RPMI7951 (cell line): Measurements from ENCODE around the gene RAP1GAP. TPM values are rescaled to one million over a fixed set of nuclear protein-coding genes. Genes with fewer than 3 reads are reported as not detected.

Experiments used
- DNase-seq: peaks from one replicate; pipeline ENCODE4 v3.0.0-alpha.2; 2012; ENCODE audit warnings: low read depth
- total RNA-seq: library from RNA; depleted of rRNA; stranded (reverse); fragments of >200 nt; shearing (Covaris generic); gene quantifications from 2 replicates; pipeline ENCODE4 v1.2.3, GENCODE V29; 2014

RAP1GAP gene
- total RNA-seq, 1 experiment from 2014 or later = 0.96 TPM

GRCh38 chr1:21592086-21592865 lies 76.9 kb downstream of the RAP1GAP start:
- no peak for DNase-seq

DNA sequence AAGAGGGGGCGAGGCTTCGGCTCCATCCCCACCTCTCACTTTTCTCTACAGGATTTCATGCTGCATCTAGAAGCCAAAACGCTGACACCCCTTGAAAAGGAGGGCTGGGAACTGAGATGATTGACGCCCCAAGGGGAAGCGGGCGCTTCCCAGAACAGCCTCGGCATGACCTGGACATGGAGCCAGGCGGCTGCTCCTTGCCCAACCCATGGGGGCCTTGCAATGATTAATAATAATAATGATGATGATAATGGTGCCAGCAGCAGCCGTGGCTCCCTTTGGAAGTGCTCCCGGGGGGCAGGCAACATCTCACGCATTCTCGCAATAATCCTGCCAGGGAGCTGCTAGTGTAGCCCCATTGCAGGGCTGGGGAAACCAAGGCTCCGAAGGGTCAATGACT lies 78.2 kb downstream of the RAP1GAP start:
- DNase-seq = no peak

- peak; percentile 40 for DNase-seq
Observed at GRCh38 chr1:21590126-21590880, 78.9 kb downstream of the RAP1GAP start.

DNA sequence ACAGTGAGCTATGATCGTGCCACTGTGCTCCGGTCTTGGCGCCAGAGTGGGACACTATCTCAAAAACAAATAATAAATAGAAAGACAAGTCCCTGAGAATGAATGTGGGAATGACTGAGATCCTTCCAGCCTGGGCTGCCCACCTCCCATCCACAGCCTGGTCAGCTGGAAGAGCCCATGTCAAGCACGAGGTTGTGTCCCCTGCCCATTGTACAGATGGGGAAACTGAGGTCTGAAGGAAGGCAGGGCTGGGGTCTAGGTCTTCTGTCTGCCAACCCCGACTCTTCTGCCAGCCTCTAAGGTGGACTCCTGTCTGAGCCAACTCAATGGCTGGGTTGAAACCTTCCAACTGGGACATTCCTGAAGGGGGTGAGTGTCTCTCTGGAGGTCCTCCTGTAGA lies 79.5 kb downstream of the RAP1GAP start:
- no peak for DNase-seq

DNA sequence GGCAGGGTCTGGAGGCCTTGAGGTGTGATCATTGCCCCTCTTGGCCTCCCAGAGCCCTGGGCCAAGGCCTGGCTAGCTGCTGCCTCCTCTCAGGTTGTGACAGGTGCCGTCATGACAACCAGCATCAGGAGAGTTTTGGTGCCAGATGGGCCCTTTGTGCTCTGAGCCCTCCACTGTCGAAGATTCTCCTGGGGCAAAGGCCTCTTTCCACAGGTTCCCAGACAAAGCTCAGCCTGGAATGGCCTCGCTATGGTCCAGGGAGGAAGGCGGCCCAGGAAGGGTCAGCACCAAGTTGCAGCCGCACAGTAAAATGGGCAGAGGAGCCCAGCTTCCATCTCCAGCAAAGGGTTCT lies 81.6 kb downstream of the RAP1GAP start:
- no peak for DNase-seq

GRCh38 chr1:21586846-21587601 lies 82.1 kb downstream of the RAP1GAP start:
- peak; percentile 98 for DNase-seq

GRCh38 chr1:21586222-21586621 lies 82.9 kb downstream of the RAP1GAP start:
- DNase-seq = no peak

DNA sequence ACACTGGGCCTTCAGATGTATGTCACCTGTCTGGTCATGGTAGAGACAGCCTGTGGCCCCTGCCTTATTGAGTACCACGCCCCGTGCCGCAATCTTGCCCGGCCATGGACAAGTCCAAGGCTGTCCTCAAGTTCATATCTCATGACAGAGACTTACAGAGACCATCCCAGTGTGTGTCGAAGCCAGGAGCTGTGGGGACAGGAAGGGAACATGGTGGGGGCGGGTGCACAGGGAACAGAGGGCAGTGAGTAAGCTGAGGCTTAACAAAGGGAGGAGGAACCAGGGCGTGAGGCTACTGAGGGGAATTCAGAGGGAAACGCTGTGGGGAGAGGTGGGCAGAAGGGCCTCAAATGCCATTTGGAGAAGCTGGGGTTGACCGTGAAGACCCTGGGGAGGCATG lies 84.1 kb downstream of the RAP1GAP start:
- no peak for DNase-seq

DNA sequence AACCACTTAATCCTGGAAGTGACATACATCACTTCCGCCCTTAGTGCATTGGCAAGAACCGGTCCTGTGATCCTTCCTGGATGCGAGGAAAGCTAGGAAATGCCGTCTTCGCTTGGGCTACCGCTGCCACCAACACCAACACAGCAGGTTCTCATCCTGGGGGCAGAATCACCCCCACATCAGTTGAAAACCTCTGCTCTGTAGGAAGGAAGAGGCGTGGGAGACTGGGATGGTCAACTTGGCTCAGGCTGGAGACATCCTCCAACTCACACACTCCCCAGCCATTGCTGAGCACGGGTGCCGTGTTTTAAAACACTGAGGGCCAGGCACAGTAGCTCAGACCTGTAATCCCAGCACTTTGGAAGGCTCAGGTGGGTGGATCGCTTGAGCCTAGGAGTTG lies 85.1 kb downstream of the RAP1GAP start:
- DNase-seq = no peak

DNA sequence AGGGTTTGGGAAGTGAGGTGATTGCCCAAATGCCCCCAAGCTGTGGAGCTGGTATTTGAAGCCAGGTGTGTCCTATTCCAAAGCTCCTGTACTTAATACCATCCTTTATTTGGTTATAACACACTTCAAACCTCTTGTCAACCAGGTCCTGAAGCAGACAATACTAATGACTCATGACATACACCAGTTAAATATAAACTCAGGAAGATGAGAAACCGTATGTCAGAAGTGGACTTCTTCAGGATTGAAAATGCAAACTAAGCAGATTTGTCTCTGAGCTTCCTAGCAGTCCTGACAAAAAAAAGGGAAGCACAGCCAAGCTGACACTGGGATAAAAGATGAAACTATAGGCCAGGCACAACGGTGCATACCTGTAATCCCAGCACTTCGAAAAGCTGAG lies 89.4 kb downstream of the RAP1GAP start:
- DNase-seq = peak; percentile 33

DNA sequence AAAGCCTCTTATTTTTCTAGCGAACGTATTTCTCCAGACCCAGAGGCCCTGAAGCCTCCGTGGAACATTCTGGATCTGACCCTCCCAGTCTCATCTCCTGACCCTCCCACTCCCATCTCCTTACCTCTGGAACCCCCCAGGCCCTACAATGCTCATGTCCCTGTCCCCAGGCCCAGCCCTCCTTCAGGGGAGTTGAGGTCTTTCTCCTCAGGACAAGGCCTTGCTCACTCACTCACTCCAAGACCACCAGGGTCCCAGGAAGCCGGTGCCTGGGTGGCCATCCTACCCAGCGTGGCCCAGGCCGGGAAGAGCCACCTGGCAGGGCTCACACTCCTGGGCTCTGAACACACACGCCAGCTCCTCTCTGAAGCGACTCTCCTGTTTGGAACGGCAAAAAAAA lies 91.2 kb downstream of the RAP1GAP start:
- DNase-seq = no peak

DNA sequence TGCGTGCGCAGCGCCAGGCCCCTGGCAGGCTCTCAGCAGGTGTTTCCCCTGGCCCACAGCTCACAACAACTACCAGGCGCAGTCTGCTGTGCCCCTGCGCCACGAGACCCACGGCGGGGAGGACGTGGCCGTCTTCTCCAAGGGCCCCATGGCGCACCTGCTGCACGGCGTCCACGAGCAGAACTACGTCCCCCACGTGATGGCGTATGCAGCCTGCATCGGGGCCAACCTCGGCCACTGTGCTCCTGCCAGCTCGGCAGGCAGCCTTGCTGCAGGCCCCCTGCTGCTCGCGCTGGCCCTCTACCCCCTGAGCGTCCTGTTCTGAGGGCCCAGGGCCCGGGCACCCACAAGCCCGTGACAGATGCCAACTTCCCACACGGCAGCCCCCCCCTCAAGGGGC lies 91.8 kb downstream of the RAP1GAP start:
- DNase-seq = no peak

GRCh38 chr1:21576798-21577187 lies 92.4 kb downstream of the RAP1GAP start:
- DNase-seq = no peak

- no peak for DNase-seq
Observed at GRCh38 chr1:21576031-21576797, 92.9 kb downstream of the RAP1GAP start.

GRCh38 chr1:21575351-21575942 lies 93.7 kb downstream of the RAP1GAP start:
- no peak for DNase-seq

- peak; percentile 45 for DNase-seq
Observed at GRCh38 chr1:21574466-21575151, 94.5 kb downstream of the RAP1GAP start.

- DNase-seq = peak; percentile 64
Observed at GRCh38 chr1:21573971-21574465, 95.1 kb downstream of the RAP1GAP start.

DNA sequence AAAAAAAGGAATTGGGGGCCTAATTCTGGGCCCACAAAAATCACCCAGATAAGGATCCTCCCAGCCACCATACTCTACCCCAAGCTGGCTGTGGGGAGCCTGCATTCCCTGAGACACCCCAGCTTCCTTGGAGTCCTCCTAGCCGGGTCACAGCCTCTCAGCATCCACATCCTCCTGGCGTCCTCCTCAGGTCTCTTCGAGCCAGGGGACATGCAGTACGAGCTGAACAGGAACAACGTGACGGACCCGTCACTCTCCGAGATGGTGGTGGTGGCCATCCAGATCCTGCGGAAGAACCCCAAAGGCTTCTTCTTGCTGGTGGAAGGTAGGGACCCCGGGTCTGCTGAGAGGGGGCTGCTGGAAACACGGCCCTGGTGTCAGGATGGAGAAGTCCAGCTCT lies 95.7 kb downstream of the RAP1GAP start:
- no peak for DNase-seq

- DNase-seq = no peak
Observed at GRCh38 chr1:21572735-21573277, 96.4 kb downstream of the RAP1GAP start.

DNA sequence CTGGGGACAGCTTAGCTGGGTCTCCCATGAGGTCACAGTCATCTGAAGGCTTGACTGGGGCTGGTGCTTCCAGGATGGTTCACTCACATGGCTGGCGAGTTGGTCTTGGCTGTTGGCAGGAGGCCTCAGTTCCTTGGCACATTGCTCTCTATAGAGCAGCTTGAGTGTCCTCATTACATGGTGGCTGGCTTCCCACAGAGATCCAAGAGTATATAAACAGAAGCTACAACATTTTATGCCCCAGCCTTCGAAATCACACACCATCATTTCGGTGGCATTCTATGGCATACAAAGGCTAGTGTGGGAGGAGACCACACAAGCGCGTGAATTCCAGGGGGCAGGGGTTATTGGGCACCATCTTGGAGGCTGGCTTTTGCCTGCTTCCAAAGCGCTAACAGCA lies 96.9 kb downstream of the RAP1GAP start:
- no peak for DNase-seq
